H1 (cell line): Measurements from ENCODE around the gene PTPRG. TPM values are rescaled to one million over a fixed set of nuclear protein-coding genes. Genes with fewer than 3 reads are reported as not detected.

Experiments used
- CTCF ChIA-PET: fragments of 300-600 bp; sonication (Branson Sonifier 250); formaldehyde crosslinking; loops from one replicate; lab custom pipeline; 2021; ENCODE audit not compliant: partially characterized antibody; lab: Charles Lee
- POLR2A ChIA-PET: fragments of 300-600 bp; sonication (Branson Sonifier 250); formaldehyde crosslinking; loops from one replicate; lab custom pipeline; 2021; ENCODE audit warnings: inconsistent platforms; ENCODE audit not compliant: partially characterized antibody; lab: Charles Lee
- DNase-seq, 2 experiments: peaks; one replicate each; pipeline versions ENCODE4 v3.0.0 to v3.0.0-alpha.2; 2010 to 2022; ENCODE audit warnings: low spot score in 2 of 2, low read depth in 1 of 2, mixed read lengths in 1 of 2
- FAIRE-seq: peaks from 2 replicates; lab custom pipeline; 2011; peaks lifted over from hg19 to GRCh38; lab: Jason Lieb, UNC
- H2AFZ ChIP-seq: 2 replicates; pipeline ENCODE4 v1.8.1; 2012; ENCODE audit warnings: low read length, inconsistent platforms
- H2AK5ac ChIP-seq: 2 replicates; pipeline ENCODE4 v1.6.1; 2013; ENCODE audit warnings: low read depth, low read length
- H2BK120ac ChIP-seq: replicated peaks from 2 replicates; pipeline ENCODE3; 2013; ENCODE audit warnings: low read depth, low read length, inconsistent platforms
- H2BK12ac ChIP-seq: 2 replicates; pipeline ENCODE4 v1.6.1; 2013; ENCODE audit warnings: low read depth, low read length
- H2BK15ac ChIP-seq: 2 replicates; pipeline ENCODE4 v1.6.1; 2013; ENCODE audit warnings: low read length
- H2BK20ac ChIP-seq: 2 replicates; pipeline ENCODE4 v1.6.1; 2013; ENCODE audit warnings: low read length
- H2BK5ac ChIP-seq: 2 replicates; pipeline ENCODE4 v1.6.1; 2013; ENCODE audit warnings: low read depth, low read length
- H3K14ac ChIP-seq: 2 replicates; pipeline ENCODE4 v1.6.1; 2013; ENCODE audit warnings: inconsistent platforms; ENCODE audit not compliant: insufficient read length
- H3K18ac ChIP-seq: 2 replicates; pipeline ENCODE4 v1.6.1; 2013; ENCODE audit warnings: low read length; ENCODE audit errors: extremely low read depth
- H3K23ac ChIP-seq: 2 replicates; pipeline ENCODE4 v1.6.1; 2013; ENCODE audit warnings: inconsistent platforms; ENCODE audit not compliant: insufficient read length
- H3K23me2 ChIP-seq: 2 replicates; pipeline ENCODE4 v1.6.1; 2013; ENCODE audit warnings: low read depth, low read length
- H3K27ac ChIP-seq: 2 replicates; pipeline ENCODE4 v1.6.1; 2011; ENCODE audit warnings: low read depth, low read length, inconsistent platforms
- H3K27me3 ChIP-seq, 4 experiments: replicated peaks in 1 of 4; 1 replicate in 1 of 4; 2 replicates in 3 of 4; pipeline versions ENCODE4 v1.6.1 to v1.8.1; 2011 to 2013; ENCODE audit warnings: low read length in 3 of 4, mild to moderate bottlenecking in 3 of 4, inconsistent platforms in 2 of 4, mixed read lengths in 2 of 4, moderate library complexity in 1 of 4; ENCODE audit not compliant: control insufficient read depth in 3 of 4, insufficient read depth in 3 of 4; ENCODE audit errors: extremely low read depth in 1 of 4
- H3K36me3 ChIP-seq, 4 experiments: 2 replicates each; pipeline versions ENCODE4 v1.6.1 to v1.8.1; 2011 to 2013; ENCODE audit warnings: mild to moderate bottlenecking in 4 of 4, low read length in 3 of 4, moderate library complexity in 2 of 4, control low read depth in 1 of 4, inconsistent platforms in 1 of 4; ENCODE audit not compliant: insufficient read depth in 4 of 4, control insufficient read depth in 2 of 4
- H3K4ac ChIP-seq: replicated peaks from 2 replicates; pipeline ENCODE3; 2013; ENCODE audit warnings: low read length, low read depth, mixed read lengths, inconsistent platforms; ENCODE audit not compliant: insufficient read length
- H3K4me1 ChIP-seq, 4 experiments: replicated peaks in 1 of 4; 1 replicate in 1 of 4; 2 replicates in 3 of 4; pipeline versions ENCODE4 v1.6.1 to v1.8.1; 2011 to 2013; ENCODE audit warnings: low read length in 3 of 4, inconsistent platforms in 2 of 4, mixed read lengths in 1 of 4; ENCODE audit not compliant: insufficient read depth in 4 of 4, control insufficient read depth in 3 of 4
- H3K4me2 ChIP-seq, 2 experiments: 2 replicates each; pipeline versions ENCODE4 v1.6.1 to v1.8.1; 2011 to 2013; ENCODE audit warnings: low read depth in 2 of 2, low read length in 2 of 2, control low read depth in 1 of 2, inconsistent platforms in 1 of 2, mild to moderate bottlenecking in 1 of 2; ENCODE audit not compliant: insufficient read depth in 1 of 2
- H3K4me3 ChIP-seq, 4 experiments: fragments of 200-600, 300-600 bp in 1 of 4; sonication (generic), shearing (Covaris generic), sonication (Bioruptor Twin) in 1 of 4; 2 replicates each; pipeline versions ENCODE4 v1.5.1 to v1.8.1; 2011 to 2016; ENCODE audit warnings: low read length in 4 of 4, low read depth in 3 of 4, control low read depth in 2 of 4, inconsistent platforms in 2 of 4, mild to moderate bottlenecking in 2 of 4, mixed read lengths in 1 of 4, moderate library complexity in 1 of 4; ENCODE audit not compliant: insufficient read depth in 2 of 4; ENCODE audit errors: extremely low read depth in 1 of 4
- H3K56ac ChIP-seq: replicated peaks from 2 replicates; pipeline ENCODE3; 2013; ENCODE audit warnings: low read depth, mild to moderate bottlenecking, mixed read lengths, low read length, inconsistent platforms; ENCODE audit not compliant: insufficient read length
- H3K79me1 ChIP-seq: 2 replicates; pipeline ENCODE4 v1.6.1; 2013; ENCODE audit warnings: low read depth, low read length, control low read depth
- H3K79me2 ChIP-seq, 2 experiments: 2 replicates each; pipeline versions ENCODE4 v1.6.1 to v1.8.1; 2012 to 2013; ENCODE audit warnings: low read length in 2 of 2, mild to moderate bottlenecking in 2 of 2, inconsistent platforms in 1 of 2; ENCODE audit not compliant: insufficient read depth in 2 of 2, control insufficient read depth in 1 of 2
- H3K9ac ChIP-seq, 4 experiments: replicated peaks in 1 of 4; 1 replicate in 1 of 4; 2 replicates in 3 of 4; pipeline versions ENCODE4 v1.6.1 to v1.8.1; 2011 to 2013; ENCODE audit warnings: low read depth in 3 of 4, low read length in 3 of 4, control low read depth in 2 of 4, mild to moderate bottlenecking in 2 of 4, moderate library complexity in 2 of 4, inconsistent platforms in 1 of 4; ENCODE audit errors: extremely low read depth in 1 of 4
- H3K9me3 ChIP-seq, 2 experiments: 2 replicates each; pipeline versions ENCODE4 v1.6.1 to v1.8.1; 2012 to 2013; ENCODE audit warnings: mild to moderate bottlenecking in 2 of 2, moderate library complexity in 2 of 2, control low read depth in 1 of 2, inconsistent platforms in 1 of 2, low read depth in 1 of 2, low read length in 1 of 2, mixed read lengths in 1 of 2; ENCODE audit not compliant: insufficient read depth in 2 of 2
- H4K20me1 ChIP-seq, 2 experiments: replicated peaks in 1 of 2; 2 replicates each; pipeline versions ENCODE3 to v1.8.1; 2011 to 2013; ENCODE audit warnings: inconsistent platforms in 2 of 2, low read length in 2 of 2, mild to moderate bottlenecking in 1 of 2; ENCODE audit not compliant: insufficient read depth in 2 of 2, control insufficient read depth in 1 of 2
- H4K5ac ChIP-seq: 2 replicates; pipeline ENCODE4 v1.6.1; 2013; ENCODE audit warnings: low read length, low read depth, mixed read lengths, inconsistent platforms; ENCODE audit not compliant: insufficient read length
- H4K8ac ChIP-seq: 2 replicates; pipeline ENCODE4 v1.8.0; 2013; ENCODE audit warnings: mild to moderate bottlenecking, moderate library complexity, low read length, inconsistent platforms; ENCODE audit not compliant: insufficient read depth; ENCODE audit errors: extremely low read depth
- H4K91ac ChIP-seq: replicated peaks from 2 replicates; pipeline ENCODE3; 2013; ENCODE audit warnings: low read length, mixed read lengths, inconsistent platforms; ENCODE audit not compliant: insufficient read length
- BACH1 ChIP-seq: IDR thresholded peaks from 2 replicates; pipeline ENCODE4 v1.6.1; 2012; ENCODE audit warnings: low read length, improper control_type of control experiment
- CBX5 ChIP-seq: fragments of 300-800, 300-1000 bp; sonication (generic); IDR thresholded peaks from 2 replicates; pipeline ENCODE4 v1.7.1; 2016; ENCODE audit warnings: antibody characterized with exemption, low read length, low read depth
- CEBPB ChIP-seq: IDR thresholded peaks from 2 replicates; pipeline ENCODE4 v1.6.1; 2012; ENCODE audit warnings: low read depth, low read length
- JUN ChIP-seq: IDR thresholded peaks from 2 replicates; pipeline ENCODE4 v1.6.1; 2011; ENCODE audit warnings: low read depth, mild to moderate bottlenecking, improper control_type of control experiment, low read length
- JUND ChIP-seq: IDR thresholded peaks from 2 replicates; pipeline ENCODE4 v1.6.1; 2011; ENCODE audit warnings: mild to moderate bottlenecking, improper control_type of control experiment, low read length
- RFX5 ChIP-seq: IDR thresholded peaks from 2 replicates; pipeline ENCODE4 v1.6.1; 2011; ENCODE audit warnings: low read depth, low read length, improper control_type of control experiment, borderline replicate concordance
- SIN3A ChIP-seq, 2 experiments: IDR thresholded peaks in 1 of 2; conservative IDR thresholded peaks in 1 of 2; 2 replicates each; pipeline ENCODE4 v1.6.1; 2011 to 2012; ENCODE audit warnings: low read length in 2 of 2, improper control_type of control experiment in 1 of 2, low read depth in 1 of 2, mild to moderate bottlenecking in 1 of 2
- SP4 ChIP-seq: IDR thresholded peaks from 2 replicates; pipeline ENCODE4 v1.6.1; 2012; ENCODE audit warnings: low read length, inconsistent platforms
- TAF1 ChIP-seq: IDR thresholded peaks from 2 replicates; pipeline ENCODE4 v1.6.1; 2011; ENCODE audit warnings: mild to moderate bottlenecking, low read depth, low read length
- TAF7 ChIP-seq: optimal IDR thresholded peaks from 2 replicates; pipeline ENCODE3; 2011; ENCODE audit warnings: low read depth, mild to moderate bottlenecking, inconsistent platforms, low read length, moderate library complexity, borderline replicate concordance
- ZNF274 ChIP-seq: IDR thresholded peaks from 2 replicates; pipeline ENCODE4 v1.7.0; 2012; ENCODE audit warnings: low read length, borderline replicate concordance; ENCODE audit errors: extremely low read depth
- WGBS, 2 experiments: shearing (Covaris generic) in 1 of 2; methylation state at CpG; one replicate each; pipeline versions ENCODE4 v1.1.6 to v1.1.7; 2013 to 2015; ENCODE audit warnings: low lambda C conversion rate in 2 of 2, mixed read lengths in 2 of 2, inconsistent platforms in 1 of 2, low coverage in 1 of 2, missing lambda C conversion rate in 1 of 2; ENCODE audit not compliant: insufficient replicate concordance in 2 of 2, insufficient coverage in 1 of 2, insufficient read length in 1 of 2; ENCODE audit errors: extremely low coverage in 1 of 2, missing lambda C conversion rate in 1 of 2; 5-methylcytosine and 5-hydroxymethylcytosine counted together
- polyA plus RNA-seq, 7 experiments: library from polyadenylated mRNA; depleted of rRNA in 3 of 7; stranded (reverse) in 5 of 7; unstranded in 2 of 7; fragments of >200 nt in 5 of 7; fragments of 200-250 nt in 2 of 7; gene quantifications; 1 replicate in 5 of 7; 2 replicates in 1 of 7; 4 replicates in 1 of 7; pipeline versions ENCODE4 v1.2.1 to v1.2.3, GENCODE V29; 2011 to 2013; ENCODE audit warnings: missing spikeins in 2 of 7, mixed read lengths in 2 of 7
- total RNA-seq: library from RNA; stranded (reverse); fragmentation: NEBNext Ultra II Directional; extraction: Animal tissue kit (Norgen Biotek cat#: 25700); gene quantifications from 2 replicates; pipeline ENCODE4 v1.2.1, GENCODE V29; 2021
- TF ChIP-seq, protein P1 (sequence below), 3 experiments: IDR thresholded peaks; 1 replicate in 2 of 3; 2 replicates in 1 of 3; pipeline versions ENCODE4 v1.5.1 to v1.6.1; 2011; ENCODE audit warnings: low read length in 3 of 3, mild to moderate bottlenecking in 3 of 3, inconsistent platforms in 2 of 3, low read depth in 1 of 3, moderate library complexity in 1 of 3; ENCODE audit not compliant: insufficient read depth in 1 of 3; ENCODE audit errors: control extremely low read depth in 1 of 3

The PTPRG gene
- total and polyA plus RNA-seq, 2 of the 8 experiments (the other 6 are each of a cell fraction or from before 2014, with no cell fraction given), result 23.3 to 96.2 TPM

GRCh38 chr3:62095080-62095479 is 533.7 kb downstream of the PTPRG start:
- Histone ChIP-seq H3K23me2 (no peaks in the 10 kb centered on the region), H3K27ac (no peak overlapping the region), H3K4me2 (no peak overlapping the region), H4K8ac (no peak overlapping the region), H4K20me1 (no peaks in the 10 kb centered on the region), H3K36me3 (no peaks in the 10 kb centered on the region), H2BK12ac (no peak overlapping the region), H2BK15ac (no peak overlapping the region), H3K79me1 (no peaks in the 10 kb centered on the region; the same call in 1 of the 2 replicates), H3K18ac (no peak overlapping the region), H3K23ac (no peak overlapping the region), H2BK5ac (no peak overlapping the region), H3K14ac (no peak overlapping the region), H3K4me1 (no peaks in the 10 kb centered on the region), H3K56ac (no peak overlapping the region), H2BK120ac (no peak overlapping the region), H2AK5ac (no peak overlapping the region), H3K4me3 (no peak overlapping the region), H3K9ac (no peak overlapping the region), H3K9me3 (no peaks in the 10 kb centered on the region), H4K91ac (no peak overlapping the region), H4K5ac (no peak overlapping the region), H2AFZ (no peak overlapping the region), H3K27me3 (no peaks in the 10 kb centered on the region), H3K4ac (no peak overlapping the region), H3K79me2 (peaks cover 0 to 4% of the 10 kb centered on the region in 2 experiments; a peak in 1 of 4 replicates), H2BK20ac (no peak overlapping the region)
- WGBS, 2 experiments, result 90% methylated on average over 7 of the region's 7 CpGs; no CpG with 5 or more reads in 1 of the 2 experiments
- no peak for TF ChIP-seq TAF7
- no peak for TF ChIP-seq TAF1
- no peak for TF ChIP-seq SIN3A (conservative IDR thresholded peaks at IDR 0.05 in 1 of 2, IDR thresholded peaks at IDR 0.05 in 1 of 2; ENCODE audit: low read depth in 1 of 2, low read length in 2 of 2)
- TF ChIP-seq RFX5, result no peak
- TF ChIP-seq CBX5, result no peak
- no peak for TF ChIP-seq ZNF274
- no peak for TF ChIP-seq CEBPB
- no peak for TF ChIP-seq JUND
- TF ChIP-seq JUN, result no peak
- TF ChIP-seq SP4, result no peak
- no peak for TF ChIP-seq BACH1
- TF ChIP-seq, protein P1, sequence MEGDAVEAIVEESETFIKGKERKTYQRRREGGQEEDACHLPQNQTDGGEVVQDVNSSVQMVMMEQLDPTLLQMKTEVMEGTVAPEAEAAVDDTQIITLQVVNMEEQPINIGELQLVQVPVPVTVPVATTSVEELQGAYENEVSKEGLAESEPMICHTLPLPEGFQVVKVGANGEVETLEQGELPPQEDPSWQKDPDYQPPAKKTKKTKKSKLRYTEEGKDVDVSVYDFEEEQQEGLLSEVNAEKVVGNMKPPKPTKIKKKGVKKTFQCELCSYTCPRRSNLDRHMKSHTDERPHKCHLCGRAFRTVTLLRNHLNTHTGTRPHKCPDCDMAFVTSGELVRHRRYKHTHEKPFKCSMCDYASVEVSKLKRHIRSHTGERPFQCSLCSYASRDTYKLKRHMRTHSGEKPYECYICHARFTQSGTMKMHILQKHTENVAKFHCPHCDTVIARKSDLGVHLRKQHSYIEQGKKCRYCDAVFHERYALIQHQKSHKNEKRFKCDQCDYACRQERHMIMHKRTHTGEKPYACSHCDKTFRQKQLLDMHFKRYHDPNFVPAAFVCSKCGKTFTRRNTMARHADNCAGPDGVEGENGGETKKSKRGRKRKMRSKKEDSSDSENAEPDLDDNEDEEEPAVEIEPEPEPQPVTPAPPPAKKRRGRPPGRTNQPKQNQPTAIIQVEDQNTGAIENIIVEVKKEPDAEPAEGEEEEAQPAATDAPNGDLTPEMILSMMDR (IDR thresholded peaks at IDR 0.05; ENCODE audit: control extremely low read depth in 1 of 3, insufficient read depth in 1 of 3, low read depth in 1 of 3, low read length in 3 of 3), result no peak
- POLR2A ChIA-PET, result no interaction called here
- FAIRE-seq (no peak), DNase-seq (no peak)
- CTCF ChIA-PET, result interaction anchor here (0.6 to 1.8 kb wide), 7 partner anchors 11 to 107 kb away, joined by 3 to 4 read pairs (median 3); no protein-coding TSS in a partner anchor
